Stimulated activated CD4-positive, alpha-beta T cell treated with anti-CD3 and anti-CD28 coated beads, TNF-alpha, amount 100 ng/mL, for 4 hours (primary cell): ENCODE measurements around the gene RBBP6.
"Not testable (repeated sequence)": the region's sequence is repeated elsewhere in the genome, so short reads cannot be mapped to it uniquely, and the experiment has no call there.

ENCODE experiments used
- DNase-seq, 3 experiments: peaks; one replicate each; pipeline ENCODE4 v3.0.0-alpha.2; 2020; ENCODE audit warnings: low read depth in 3 of 3

Gene RBBP6

DNA sequence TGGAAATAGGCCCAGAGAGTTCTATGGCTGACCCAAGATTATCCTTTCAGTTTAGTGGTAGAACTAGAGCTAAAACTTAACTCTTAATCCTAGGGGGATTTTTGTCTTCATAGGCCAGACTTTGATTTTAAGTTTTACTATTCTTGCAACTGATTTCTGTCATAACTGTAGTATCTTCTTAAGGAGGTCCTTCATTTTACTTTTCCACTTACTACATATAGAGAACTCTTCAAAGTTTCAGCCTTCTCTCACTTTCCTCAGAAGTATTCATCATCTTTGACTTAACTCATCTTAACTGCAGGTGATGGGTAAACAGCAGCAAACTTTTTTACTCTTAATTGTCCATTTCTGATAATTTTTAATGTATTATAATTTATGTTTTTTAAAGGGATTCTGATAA is 23.4 kb downstream of the RBBP6 start:
- no peak for DNase-seq

DNA sequence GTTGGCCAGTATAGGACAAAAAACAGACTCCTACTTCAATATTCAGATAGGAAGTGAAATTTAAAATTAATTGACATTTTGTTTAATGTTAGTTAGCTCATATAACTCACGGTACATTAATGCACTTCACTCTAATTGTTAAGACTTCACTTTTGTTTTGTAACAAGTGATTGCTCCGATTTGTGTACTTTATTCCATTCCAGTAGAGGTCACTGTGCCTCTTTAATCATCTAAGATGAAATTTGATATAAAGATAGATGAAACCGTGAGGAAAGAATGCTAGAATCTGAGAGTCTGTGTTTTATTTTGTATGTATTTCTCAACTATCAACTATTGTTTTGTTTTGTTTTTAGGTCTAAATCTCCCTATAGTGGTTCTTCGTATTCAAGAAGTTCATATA is 29.0 kb downstream of the RBBP6 start:
- no peak for DNase-seq

DNA sequence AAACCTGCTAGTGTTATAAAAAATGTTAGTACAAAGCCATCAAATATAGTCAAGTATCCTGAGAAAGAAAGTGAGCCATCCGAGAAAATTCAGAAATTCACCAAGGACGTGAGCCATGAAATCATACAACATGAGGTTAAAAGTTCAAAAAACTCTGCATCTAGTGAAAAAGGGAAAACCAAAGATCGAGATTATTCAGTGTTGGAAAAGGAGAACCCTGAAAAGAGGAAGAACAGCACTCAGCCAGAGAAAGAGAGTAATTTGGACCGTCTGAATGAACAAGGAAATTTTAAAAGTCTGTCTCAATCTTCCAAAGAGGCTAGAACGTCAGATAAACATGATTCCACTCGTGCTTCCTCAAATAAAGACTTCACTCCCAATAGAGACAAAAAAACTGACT is 31.7 kb downstream of the RBBP6 start:
- no peak for DNase-seq

DNA sequence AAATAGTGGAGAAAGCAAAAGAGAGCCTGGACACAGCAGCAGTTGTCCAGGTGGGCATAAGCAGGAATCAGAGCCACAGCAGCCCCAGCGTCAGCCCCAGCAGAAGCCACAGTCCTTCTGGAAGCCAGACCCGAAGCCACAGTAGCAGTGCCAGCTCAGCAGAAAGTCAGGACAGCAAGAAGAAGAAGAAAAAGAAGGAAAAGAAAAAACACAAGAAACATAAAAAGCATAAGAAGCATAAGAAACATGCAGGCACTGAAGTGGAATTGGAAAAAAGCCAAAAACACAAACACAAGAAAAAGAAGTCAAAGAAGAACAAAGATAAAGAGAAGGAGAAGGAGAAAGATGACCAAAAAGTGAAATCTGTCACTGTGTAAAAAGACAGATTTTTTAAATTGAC is 32.7 kb downstream of the RBBP6 start:
- DNase-seq = no peak

DNA sequence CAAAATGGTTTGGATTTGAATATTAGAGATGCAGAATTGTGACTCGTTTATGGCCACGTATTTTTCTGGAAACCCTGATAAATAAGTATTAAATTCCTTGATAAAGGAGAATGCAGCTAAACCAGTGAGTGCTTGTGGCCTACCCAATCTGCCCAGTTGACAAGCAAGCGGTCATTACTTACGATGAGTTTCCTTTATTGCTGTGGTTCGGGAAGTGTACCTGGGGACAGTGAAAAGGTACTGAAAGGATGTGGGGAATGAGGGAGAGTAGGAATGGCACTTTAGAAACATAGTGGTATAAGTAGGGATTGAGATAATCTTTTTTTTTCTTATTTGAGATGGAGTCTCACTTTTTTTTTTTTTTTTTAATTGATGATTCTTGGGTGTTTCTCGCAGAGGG is 33.8 kb downstream of the RBBP6 start:
- DNase-seq = no peak

DNA sequence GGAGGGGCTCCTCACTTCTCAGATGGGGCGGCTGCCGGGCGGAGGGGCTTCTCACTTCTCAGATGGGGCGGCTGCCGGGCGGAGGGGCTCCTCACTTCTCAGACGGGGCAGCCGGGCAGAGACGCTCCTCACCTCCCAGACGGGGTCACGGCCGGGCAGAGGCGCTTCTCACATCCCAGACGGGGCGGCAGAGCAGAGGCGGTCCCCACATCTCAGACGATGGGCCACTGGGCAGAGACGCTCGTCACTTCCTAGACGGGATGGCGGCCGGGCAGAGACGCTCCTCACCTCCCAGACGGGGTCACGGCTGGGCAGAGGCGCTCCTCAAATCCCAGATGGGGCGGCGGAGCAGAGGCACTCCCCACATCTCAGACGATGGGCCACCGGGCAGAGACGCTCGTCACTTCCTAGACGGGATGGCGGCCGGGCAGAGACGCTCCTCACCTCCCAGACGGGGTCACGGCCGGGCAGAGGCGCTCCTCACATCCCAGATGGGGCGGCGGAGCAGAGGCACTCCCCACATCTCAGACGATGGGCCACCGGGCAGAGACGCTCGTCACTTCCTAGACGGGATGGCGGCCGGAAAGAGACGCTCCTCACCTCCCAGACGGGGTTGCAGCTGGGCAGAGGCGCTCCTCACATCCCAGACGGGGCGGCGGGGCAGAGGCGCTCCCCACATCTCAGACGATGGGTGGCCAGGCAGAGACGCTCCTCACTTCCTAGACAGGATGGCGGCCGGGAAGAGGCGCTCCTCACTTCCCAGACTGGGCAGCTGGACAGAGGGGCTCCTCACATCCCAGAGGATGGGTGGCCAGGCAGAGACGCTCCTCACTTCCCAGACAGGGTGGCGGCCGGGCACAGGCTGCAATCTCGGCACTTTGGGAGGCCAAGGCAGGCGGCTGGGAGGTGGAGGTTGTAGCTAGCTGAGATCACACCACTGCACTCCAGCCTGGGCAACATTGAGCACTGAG is 35.4 kb downstream of the RBBP6 start:
- DNase-seq = not testable (repeated sequence)

DNA sequence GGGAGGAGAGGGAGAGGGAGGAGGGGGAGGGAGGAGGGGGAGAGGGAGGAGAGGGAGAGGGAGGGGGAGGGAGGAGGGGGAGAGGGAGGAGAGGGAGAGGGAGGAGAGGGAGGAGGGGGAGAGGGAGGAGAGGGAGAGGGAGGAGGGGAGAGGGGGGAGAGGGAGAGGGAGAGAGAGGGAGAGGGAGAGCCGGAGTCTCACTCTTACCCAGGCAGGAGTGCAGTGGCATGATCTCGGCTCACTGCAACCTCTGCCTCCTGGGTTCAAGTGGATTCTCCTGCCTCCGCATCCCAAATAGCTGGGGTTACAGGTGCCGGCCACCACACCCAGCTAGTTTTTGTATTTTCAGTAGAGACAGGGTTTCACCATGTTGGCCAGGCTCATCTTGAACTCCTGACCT is 36.4 kb downstream of the RBBP6 start:
- not testable (repeated sequence) for DNase-seq

DNA sequence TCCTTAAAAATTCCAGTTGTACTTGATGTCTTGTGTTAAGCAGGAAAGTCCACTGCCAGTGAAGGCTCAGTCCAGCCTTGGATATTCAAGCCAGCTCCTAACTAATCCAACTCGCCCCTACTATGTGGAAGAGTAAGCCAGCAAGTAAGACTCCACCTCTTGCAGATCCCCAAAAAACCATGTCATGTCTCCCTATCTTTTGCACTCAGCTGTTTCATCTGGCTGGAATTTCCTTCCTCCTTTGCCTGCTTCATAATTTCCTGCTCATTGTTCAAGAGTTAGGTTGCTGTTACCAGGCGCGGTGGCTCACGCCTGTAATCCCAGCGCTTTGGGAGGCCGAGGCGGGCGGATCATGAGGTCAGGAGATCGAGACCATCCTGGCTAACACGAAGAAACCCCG is 37.8 kb downstream of the RBBP6 start:
- DNase-seq = no peak

DNA sequence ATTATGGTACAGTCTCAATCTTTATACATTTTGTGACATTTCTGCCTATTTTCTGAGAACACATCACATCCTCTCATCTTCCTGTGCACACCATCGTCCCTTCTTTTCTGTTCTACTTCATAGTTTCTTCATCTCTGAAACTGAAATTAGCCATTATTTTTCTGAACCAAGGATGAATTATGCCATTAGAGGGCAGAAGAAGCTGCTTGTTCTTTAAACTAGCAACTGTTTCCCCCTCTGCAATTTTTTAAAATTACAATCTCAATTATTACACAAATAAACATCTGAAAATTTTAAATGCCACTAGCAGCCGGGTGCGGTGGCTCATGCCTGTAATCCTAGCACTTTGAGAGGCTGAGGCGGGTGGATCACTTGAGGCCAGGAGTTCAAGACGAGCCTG is 41.3 kb downstream of the RBBP6 start:
- DNase-seq = no peak

DNA sequence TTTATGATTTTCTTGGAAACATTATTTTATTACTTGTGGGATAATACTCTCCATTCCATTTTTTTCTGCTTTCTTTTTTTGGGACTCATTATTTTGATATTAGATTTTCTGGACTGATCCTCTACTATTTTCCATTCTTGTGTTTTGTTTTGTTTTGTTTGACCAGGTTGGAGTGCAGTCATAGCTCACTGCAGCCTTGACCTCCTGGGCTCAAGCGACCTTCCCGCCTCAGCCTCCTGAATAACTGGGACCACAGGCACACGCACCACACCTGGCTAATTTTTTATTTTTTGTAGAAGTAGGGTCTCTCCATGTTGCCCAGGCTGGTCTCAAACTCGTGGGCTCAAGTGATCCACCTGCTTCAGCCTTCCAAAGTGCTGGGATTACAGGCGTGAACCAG is 44.1 kb downstream of the RBBP6 start:
- DNase-seq = no peak

DNA sequence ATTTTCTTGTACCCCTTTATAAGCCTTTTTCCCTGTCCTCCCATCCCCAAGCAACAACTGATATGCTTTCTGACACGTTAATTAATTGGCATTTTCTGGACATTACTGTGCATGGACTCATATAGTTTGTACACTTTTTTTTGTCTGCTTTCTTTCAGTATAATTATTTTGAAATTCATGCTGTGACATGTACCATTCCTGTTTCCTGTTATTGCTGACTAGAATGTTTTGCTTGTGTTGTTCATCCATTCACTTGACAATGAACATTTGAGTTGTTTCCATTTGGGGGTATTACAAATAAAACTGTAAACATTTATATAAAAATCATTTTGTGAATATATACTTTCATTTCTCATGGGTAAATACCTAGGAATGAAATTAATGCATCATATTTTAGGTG is 50.6 kb downstream of the RBBP6 start:
- DNase-seq = no peak

DNA sequence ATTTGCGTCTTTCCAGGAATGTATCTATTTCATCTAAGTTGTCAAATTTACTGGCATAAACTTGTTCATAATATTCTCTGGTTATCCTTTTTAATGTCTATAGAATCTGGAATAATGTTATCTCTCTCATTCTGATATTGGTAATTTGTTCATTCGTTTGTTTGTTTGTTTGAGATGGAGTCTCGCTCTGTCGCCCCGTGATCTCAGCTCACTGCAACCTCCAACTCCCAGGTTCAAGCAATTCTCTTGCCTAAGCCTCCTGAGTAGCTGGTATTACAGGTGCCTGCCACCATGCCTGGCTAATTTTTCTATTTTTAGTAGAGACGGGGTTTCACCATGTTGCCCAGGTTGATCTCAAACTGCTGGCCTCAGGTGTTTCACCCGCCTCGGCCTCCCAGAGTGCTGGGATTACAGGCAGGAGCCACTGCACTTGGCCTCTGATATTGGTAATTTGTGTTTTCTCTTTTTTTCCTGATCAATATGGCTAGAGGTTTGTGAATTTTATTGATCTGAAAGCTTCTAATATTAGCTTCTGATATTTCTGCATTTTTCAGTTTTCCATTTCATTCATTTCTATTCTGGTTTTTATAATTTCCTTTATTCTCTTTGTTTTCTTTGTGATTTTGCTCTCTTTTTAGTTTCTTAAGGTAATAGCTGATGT is 59.5 kb downstream of the RBBP6 start:
- no peak for DNase-seq

DNA sequence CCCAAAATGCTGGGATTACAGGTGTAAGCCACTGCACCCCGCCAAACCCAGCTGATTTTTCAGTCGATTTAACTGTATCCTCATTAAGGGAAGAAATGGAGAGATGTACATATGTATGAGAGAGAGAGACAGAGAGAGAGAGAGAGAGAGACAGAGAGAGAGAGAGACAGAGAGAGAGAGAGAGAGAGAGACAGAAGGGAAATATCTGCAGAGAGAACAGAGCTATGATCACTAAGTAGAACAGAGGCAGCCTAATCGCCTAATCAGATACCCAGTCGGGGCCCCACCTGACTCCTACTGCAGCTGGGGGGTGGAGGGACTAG is 70.0 kb downstream of the RBBP6 start:
- no peak for DNase-seq

DNA sequence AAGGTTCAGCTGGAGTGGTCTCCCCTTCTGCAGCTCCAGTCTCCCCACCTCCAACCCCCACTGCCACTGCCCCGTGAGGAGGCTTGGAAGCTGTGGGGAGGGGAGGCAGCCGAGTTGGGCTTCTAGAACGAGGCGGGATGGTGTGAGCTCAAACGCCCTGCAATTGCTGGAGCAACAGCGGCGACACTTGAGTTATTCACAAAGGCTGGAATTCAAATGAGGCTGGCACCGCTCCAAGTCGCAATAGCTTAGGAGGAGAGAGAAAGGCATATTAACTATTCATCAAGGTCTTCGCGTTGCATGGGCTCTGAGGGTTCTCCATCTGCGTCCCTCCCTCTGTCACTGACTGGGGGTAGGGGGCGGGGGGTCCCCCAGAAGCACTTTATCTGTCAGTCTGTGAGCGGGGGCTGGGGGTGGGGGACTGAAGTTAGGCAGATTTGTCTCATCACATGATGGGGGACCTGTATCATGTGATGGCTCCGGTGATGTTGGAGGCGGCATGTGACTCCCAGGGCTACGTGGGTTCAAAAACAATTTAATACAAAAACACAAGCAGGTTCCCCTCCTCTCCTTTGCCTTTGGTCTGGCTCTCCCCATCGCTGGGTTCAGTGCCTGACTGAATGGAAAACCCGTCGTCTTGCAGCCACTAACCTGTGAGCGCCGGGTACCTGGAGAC is 70.5 kb downstream of the RBBP6 start:
- DNase-seq = no peak

DNA sequence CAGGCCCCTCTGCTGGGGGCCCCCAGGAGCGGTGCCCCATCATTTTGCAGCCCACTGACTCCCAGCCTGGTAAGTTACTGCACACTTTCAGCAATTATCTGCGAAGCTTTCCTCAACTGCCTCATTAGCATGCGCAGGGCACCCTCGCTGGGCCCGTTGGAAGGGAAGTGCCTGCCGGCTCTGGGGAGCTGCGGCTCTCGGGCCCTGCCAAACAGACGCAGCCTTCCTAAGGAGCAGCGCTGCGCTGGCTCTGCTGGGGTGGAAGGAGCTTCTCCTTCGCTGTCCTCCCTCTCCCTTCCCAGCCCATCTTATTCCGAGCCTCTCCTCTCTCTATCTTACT is 71.0 kb downstream of the RBBP6 start:
- DNase-seq = no peak

DNA sequence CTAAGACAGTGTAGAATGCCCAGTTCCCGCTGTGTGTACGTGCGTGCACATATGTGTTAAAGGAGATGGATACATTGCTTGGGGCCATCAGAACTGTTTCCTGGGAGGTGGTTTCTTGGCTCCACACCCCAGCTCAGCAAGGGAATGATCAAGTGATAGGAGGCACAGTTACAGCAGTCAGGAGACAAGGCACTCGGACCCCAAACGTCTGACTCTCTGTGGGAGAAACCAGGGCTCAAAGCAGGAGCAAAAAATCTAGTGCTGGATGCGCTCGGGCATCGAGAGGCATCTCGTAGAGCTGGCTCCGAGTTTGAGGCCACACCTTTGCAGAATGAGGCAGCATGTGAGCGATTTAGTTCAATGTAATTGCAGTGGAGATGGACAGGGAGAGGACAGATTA is 71.9 kb downstream of the RBBP6 start:
- DNase-seq = no peak

DNA sequence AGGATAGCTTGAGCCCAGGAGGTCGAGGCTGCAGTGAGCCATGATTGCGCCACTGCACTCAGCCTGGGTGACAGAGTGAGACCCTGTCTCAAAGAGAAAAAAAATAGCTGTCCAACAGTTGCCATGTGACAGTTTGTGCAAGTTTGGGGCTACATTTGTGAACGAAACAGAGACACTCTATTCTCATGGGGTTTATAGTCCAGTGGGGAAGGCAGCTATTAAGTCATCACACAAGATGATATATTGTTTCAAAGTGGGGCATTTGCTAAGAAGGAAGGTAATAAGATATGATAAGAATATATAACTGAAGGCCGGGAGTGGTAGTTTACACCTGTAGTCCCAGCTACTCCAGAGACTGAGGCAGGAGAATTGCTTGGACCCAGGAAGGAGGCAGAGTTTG is 73.3 kb downstream of the RBBP6 start:
- no peak for DNase-seq

DNA sequence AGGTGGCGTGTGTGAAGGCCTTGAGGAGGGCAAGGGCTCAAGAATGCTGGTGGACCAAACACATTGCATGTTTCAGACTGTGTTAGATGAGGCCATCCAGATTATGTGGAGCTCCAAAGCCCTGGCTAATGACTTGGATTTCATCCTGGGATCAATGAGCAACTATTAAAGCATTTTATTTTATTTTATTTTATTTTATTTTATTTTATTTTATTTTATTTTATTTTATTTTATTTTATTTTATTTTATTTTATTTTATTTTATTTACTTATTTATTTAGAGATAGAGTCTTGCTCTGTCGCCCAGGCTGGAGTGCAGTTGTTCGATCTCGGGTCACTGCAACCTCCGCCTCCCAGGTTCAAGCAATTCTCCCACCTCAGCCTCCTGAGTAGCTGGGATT is 73.9 kb downstream of the RBBP6 start:
- not testable (repeated sequence) for DNase-seq

DNA sequence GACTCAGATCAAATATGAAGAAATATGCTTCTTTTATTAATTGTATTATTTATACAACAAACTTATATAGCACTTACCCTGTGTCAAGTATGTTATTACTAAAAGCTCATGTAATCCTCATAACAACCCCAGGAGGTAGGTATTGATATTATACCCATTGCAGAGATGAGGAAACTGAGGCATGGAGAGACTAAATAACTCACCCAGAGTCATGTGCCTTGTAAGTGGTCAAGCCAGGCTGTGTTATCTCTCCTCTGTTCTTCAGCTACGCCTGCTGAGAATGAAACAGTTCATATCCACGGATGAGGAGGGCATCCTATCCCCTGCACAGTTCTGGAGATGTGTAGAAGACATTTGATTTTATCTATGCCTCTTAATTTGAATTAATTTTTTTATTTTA is 78.1 kb downstream of the RBBP6 start:
- no peak for DNase-seq
